Activated T-cell treated with anti-CD3 and anti-CD28 coated beads, Interleukin-2, amount 50 U/mL, for 4 hours (primary cell): ENCODE measurements around the gene VWA8. TPM values are rescaled to one million over a fixed set of nuclear protein-coding genes. Genes with fewer than 3 reads are reported as not detected.

Experiments used
- ATAC-seq, 2 donors: fragments of 200-7000 bp; cut with Tn5 transposase; one replicate each; pipeline ENCODE4 v1.10.0; 2021
- DNase-seq: peaks from one replicate; pipeline ENCODE4 v3.0.0-alpha.2; 2020
- H3K27me3 Mint-ChIP-seq: one replicate; pipeline ENCODE4 v1.8.0; 2021; ENCODE audit warnings: low read depth, mixed read lengths
- H3K36me3 Mint-ChIP-seq: one replicate; pipeline ENCODE4 v1.8.0; 2022; ENCODE audit warnings: mixed read lengths; ENCODE audit not compliant: insufficient read depth
- H3K4me1 Mint-ChIP-seq: one replicate; pipeline ENCODE4 v1.8.0; 2021; ENCODE audit warnings: low read depth, mixed read lengths
- H3K4me3 Mint-ChIP-seq: one replicate; pipeline ENCODE4 v1.8.0; 2021; ENCODE audit warnings: mild to moderate bottlenecking, moderate library complexity, mixed read lengths
- H3K9me3 Mint-ChIP-seq: one replicate; pipeline ENCODE4 v1.8.0; 2021; ENCODE audit warnings: mixed read lengths
- total RNA-seq, 3 donors: library from RNA; stranded (reverse); gene quantifications; one replicate each; pipeline ENCODE4 v1.2.1, GENCODE V29; 2021

The VWA8 gene
- total RNA-seq, 3 donors from 2014 or later, result 22.2 to 31.9 (median 26.4) TPM

DNA sequence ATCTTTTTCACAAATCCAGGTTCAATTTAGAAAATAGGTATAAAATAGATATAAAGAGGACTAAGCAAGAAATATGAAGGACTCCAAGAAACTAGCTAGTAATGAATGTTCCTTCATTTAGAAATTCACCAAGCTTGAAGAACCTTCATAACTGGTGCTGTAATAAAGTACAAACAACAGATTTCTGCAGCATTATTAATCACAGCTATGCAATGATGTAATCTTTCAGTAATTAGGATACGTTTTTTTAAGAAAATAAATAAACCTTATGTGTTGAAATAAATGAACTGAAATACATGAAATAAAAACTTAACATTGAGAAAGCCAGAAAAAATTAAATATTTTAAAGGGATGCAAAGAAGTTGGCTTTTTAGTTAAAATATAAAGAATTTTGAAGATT, 267.5 kb downstream of the VWA8 start:
- no peak for DNase-seq
- Mint-ChIP-seq H3K9me3 (no peaks in the 10 kb centered on the region), H3K4me1 (peaks cover 6% of the 10 kb centered on the region), H3K27me3 (no peaks in the 10 kb centered on the region), H3K4me3 (no peak overlapping the region), H3K36me3 (peaks cover 41% of the 10 kb centered on the region)
- ATAC-seq, result no peak

DNA sequence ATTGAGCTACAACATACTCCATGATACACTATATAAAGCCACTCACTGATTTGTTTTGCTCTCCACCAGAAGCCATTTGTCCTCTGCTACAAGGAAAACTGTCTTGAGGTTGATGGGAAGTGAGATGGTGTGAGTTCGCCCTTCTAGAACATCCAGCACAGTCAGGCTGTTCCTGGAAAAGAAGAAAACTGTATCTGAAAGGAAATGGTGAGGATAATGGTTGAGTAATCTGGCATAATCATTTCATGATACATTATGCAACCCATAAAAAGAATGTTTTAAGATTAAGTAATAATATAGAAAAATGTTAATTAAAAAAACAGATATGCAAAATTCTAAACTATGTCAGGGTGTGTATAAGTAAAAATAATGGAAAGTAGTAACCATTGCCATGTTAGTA, 269.6 kb downstream of the VWA8 start:
- ATAC-seq (no peak), DNase-seq (no peak)
- H3K9me3 Mint-ChIP-seq, result no peaks in the 10 kb centered on the region
- peaks cover 40% of the 10 kb centered on the region for H3K36me3 Mint-ChIP-seq
- H3K4me1 Mint-ChIP-seq, result peaks cover 4% of the 10 kb centered on the region
- H3K27me3 Mint-ChIP-seq, result no peaks in the 10 kb centered on the region
- no peak overlapping the region for H3K4me3 Mint-ChIP-seq

DNA sequence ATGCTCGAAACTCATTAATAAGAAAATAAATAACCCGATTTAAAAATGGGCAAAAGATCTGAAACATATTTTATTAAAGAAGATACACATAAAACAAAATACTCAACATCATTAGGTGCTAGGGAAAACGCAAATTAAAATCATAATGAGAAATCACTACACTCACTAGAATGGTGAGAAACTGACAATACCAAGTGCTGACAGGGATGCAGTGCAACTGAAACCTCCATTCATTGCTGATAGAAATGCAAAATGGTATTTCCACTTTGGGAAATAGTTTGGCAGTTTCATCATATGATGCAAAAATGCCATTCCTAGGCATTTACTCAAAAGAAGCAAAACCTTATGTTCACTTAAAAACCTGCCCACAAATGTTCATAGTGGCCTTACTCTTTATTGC, 278.1 kb downstream of the VWA8 start:
- Mint-ChIP-seq H3K27me3 (no peaks in the 10 kb centered on the region), H3K9me3 (no peaks in the 10 kb centered on the region), H3K4me1 (no peaks in the 10 kb centered on the region), H3K36me3 (peaks cover 48% of the 10 kb centered on the region), H3K4me3 (no peak overlapping the region)
- ATAC-seq (no peak), DNase-seq (no peak)

DNA sequence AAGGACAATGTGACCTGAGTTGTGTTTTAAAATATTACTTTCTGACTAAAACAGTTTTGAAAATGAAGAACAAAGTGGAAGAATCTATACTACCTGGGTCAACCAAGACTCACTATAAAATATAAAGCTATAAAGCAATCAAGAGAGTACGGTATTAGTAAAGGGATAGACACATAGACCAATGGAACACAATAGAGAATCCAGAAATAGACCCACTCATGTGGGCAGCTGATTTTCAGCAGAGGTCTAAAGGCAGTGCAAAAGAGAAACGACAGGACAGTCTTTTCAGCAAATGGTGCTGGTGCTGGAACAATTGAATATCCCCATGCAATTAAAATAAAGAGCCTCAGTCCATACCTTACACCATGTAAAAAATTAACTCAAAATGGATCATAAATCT, 278.9 kb downstream of the VWA8 start:
- ATAC-seq (no peak), DNase-seq (no peak)
- Mint-ChIP-seq H3K4me3 (no peak overlapping the region), H3K4me1 (no peaks in the 10 kb centered on the region), H3K9me3 (no peaks in the 10 kb centered on the region), H3K27me3 (no peaks in the 10 kb centered on the region), H3K36me3 (peaks cover 49% of the 10 kb centered on the region)

DNA sequence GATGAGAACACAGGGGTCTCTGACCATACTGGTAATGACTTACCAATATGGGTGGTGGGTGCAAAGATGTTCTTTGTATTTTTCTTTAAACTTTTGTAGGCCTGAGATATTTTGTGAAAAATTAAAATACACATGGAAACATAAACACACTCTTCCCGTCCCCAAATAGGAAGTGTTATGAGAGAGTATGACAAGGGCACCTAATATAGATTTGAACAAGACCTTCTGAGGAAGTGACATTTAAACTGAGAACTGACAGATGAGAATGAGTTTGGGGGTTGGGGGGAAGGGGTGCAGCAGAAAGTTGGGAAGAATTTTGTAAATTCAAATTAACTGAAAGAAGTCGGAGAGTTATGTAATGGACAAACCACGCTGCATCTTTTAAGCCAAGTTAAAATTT, 279.3 kb downstream of the VWA8 start:
- Mint-ChIP-seq H3K9me3 (no peaks in the 10 kb centered on the region), H3K36me3 (peaks cover 47% of the 10 kb centered on the region), H3K4me1 (no peaks in the 10 kb centered on the region), H3K4me3 (no peak overlapping the region), H3K27me3 (no peaks in the 10 kb centered on the region)
- ATAC-seq, result no peak
- no peak for DNase-seq

DNA sequence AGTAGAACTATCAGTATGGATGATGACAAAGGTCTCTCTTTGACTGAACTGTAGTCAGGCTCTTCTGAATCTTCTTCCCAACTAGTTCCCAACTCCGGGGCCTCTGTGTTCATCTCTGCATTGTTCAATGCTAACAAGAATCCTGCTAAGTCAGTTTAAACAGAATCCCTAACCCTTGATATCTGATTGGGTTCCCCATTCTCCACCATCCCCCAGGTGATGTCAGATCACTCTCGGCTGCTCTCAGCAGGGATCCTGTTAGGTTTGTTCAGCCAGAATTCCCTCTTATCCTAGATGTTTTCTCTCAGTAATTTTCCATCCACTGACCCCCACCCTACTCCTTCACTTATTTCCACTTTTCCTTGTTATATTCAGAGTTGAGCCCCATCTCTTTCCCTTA, 280.0 kb downstream of the VWA8 start:
- peaks cover 45% of the 10 kb centered on the region for H3K36me3 Mint-ChIP-seq
- no peak for DNase-seq
- no peaks in the 10 kb centered on the region for H3K4me1 Mint-ChIP-seq
- ATAC-seq, result no peak
- H3K9me3 Mint-ChIP-seq, result no peaks in the 10 kb centered on the region
- no peak overlapping the region for H3K4me3 Mint-ChIP-seq
- no peaks in the 10 kb centered on the region for H3K27me3 Mint-ChIP-seq

DNA sequence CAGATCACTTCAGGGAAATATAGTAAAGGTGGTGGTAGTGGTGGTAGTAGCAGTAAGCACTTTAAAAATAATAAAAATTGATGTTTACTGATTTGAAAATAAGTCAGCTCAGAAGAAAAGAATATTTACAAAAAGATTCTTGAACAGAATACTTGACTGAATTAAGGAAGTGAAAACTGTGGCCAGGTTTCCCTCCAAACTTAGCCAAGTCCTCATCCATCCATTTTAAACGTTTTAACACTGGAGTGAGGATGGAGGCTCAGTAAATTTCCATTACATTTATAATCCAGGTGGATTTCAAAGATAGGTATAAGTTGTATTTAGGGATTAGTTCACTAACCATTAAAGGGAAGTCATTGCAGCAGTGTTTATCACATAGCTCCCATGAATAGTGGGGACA, 282.1 kb downstream of the VWA8 start:
- ATAC-seq (no peak), DNase-seq (no peak)
- H3K4me1 Mint-ChIP-seq, result no peaks in the 10 kb centered on the region
- H3K36me3 Mint-ChIP-seq, result peaks cover 42% of the 10 kb centered on the region
- H3K27me3 Mint-ChIP-seq, result no peaks in the 10 kb centered on the region
- no peaks in the 10 kb centered on the region for H3K9me3 Mint-ChIP-seq
- H3K4me3 Mint-ChIP-seq, result no peak overlapping the region

DNA sequence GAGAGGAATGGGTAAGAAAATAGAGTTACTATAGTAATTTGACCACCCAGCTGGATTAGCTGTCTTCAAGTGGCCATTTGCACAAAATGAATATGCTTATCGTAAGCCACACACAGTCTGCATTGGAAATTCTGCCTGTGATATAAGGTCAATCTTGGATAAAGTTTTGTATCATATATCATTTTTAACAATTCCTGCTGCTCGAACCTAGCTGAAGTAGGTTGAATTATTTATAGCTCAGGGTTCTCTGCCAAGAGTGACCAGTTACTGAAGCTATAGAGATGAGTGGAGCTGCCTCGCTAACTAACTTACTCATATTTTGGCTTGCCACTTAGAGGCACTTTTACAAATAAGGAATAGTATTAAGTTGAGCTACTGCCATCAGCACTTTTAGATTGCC, 282.7 kb downstream of the VWA8 start:
- Mint-ChIP-seq H3K4me3 (no peak overlapping the region), H3K36me3 (peaks cover 38% of the 10 kb centered on the region), H3K27me3 (no peaks in the 10 kb centered on the region), H3K4me1 (no peaks in the 10 kb centered on the region), H3K9me3 (no peaks in the 10 kb centered on the region)
- no peak for DNase-seq
- no peak for ATAC-seq

DNA sequence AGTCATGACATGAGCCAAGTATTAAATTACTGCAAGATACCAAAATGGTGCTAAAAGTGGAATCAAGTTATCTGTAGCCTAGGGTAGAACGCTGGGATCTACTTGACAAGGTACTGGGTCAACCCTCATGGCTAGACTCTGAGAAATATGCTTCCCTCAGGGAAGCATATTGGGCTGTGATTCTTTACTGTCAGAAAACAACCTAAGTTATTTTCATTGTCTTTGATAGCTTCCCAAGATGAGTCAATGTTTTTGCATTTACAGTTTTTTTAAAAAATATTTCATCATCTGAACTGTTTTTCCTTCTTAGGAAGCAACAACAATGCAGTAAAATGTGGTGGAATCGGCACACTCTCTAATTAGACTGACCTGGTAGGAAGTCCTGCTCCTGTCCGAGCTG, 285.6 kb downstream of the VWA8 start:
- ATAC-seq (no peak), DNase-seq (no peak)
- H3K9me3 Mint-ChIP-seq, result no peaks in the 10 kb centered on the region
- no peaks in the 10 kb centered on the region for H3K4me1 Mint-ChIP-seq
- peaks cover 18% of the 10 kb centered on the region for H3K36me3 Mint-ChIP-seq
- H3K4me3 Mint-ChIP-seq, result no peak overlapping the region
- no peaks in the 10 kb centered on the region for H3K27me3 Mint-ChIP-seq

DNA sequence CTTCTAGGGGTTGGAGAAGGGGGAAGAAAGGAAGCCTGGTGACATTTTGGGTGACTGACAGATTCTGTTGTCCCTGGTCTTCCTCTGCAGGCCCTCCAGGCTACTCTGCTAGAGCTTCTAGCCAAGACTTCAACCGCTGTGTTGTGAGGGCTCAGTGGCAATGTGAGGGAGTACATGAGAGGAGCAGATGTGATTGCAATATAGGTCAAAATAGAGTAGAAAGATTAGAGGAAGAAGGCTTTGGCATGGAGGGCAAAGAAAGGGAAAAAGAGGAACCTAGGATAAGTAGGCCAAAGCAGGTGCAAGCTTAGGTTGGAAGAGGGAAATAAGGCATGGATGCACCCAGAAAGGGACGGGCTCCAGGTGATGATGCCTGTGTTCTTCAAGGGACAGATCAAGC, 286.7 kb downstream of the VWA8 start:
- Mint-ChIP-seq H3K4me3 (no peak overlapping the region), H3K36me3 (peaks cover 20% of the 10 kb centered on the region), H3K4me1 (no peaks in the 10 kb centered on the region), H3K9me3 (no peaks in the 10 kb centered on the region), H3K27me3 (no peaks in the 10 kb centered on the region)
- no peak for DNase-seq
- no peak for ATAC-seq

DNA sequence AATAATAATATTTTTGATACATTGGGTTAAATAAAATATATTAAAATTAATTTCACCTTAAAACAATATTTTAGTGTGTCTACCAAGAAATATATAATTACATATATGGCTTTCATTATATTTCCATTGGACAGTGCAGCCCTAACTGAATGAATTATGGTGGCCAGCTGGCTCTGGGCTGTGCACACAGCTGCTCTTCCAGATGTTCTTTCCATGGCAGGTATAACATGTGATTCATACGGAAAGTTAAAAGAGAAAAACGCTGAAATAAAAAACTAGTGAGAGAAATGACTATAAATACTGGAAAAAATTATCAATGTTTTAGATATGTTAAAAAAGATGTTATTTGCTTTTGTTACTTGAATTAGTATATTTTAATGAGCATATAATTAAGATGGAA, 287.3 kb downstream of the VWA8 start:
- ATAC-seq, result no peak
- peaks cover 21% of the 10 kb centered on the region for H3K36me3 Mint-ChIP-seq

DNA sequence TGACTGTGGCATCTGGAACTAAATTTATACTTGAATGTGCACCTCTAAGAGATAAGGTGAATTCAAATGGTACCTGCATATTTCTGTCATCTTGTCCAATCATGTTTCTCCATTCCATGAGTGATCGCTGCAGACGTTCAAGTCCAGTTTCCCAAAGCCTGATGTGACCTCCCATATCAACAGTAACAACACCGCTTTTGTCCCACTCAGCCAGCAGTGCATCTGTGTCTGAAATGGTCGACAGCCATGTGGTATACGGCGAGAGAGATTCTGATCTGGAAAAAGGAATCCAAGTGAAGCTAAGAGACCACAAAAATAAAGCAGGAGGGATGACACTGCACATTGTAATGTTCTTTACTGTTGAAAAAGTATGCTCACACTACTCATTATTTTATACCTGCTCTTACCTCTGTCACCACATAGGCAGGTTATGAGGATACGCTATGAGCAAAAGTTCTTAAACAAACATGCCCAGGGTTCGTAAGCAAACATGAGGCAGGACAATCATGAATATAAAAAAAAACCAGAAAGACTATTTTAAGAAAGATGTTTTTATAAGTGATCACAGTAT, 290.0 kb downstream of the VWA8 start:
- Mint-ChIP-seq H3K4me1 (no peaks in the 10 kb centered on the region), H3K9me3 (no peaks in the 10 kb centered on the region), H3K36me3 (peaks cover 20% of the 10 kb centered on the region), H3K4me3 (no peak overlapping the region), H3K27me3 (no peaks in the 10 kb centered on the region)
- DNase-seq (no peak), ATAC-seq (no peak)

More for the DNA sequence above, 287.3 kb downstream of the VWA8 start:
- DNase-seq, result no peak
- H3K4me3 Mint-ChIP-seq, result no peak overlapping the region
- no peaks in the 10 kb centered on the region for H3K9me3 Mint-ChIP-seq
- no peaks in the 10 kb centered on the region for H3K27me3 Mint-ChIP-seq
- H3K4me1 Mint-ChIP-seq, result no peaks in the 10 kb centered on the region

DNA sequence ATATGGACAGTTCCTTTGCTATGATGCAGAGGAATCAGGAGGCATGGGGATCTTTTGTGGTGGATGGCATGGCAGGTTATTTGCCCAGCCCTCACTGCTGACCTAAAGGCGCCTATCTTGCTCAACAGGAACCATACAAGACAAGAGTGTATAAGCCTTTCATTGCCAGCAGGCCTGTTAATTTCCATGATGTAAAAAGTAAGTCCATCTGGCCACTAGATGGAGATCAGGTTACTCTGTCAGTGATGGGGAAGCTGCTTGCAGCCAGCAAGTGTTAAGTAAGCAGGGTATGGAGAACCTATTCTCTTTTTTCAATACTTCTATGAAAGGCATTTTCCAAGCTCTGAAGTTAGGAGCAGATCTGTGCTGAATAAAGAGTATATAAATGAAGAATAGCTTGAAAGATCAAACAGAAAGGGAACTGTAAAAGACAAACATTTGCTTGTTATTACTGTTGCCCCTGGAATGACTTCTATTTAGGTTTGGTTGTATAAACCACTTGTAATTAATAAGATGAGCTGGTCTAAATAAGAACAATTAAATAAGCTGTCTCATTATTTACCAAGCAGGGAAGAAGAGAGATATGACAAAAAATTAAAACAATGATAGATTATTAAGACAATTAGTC, 292.7 kb downstream of the VWA8 start:
- H3K36me3 Mint-ChIP-seq, result peaks cover 10% of the 10 kb centered on the region
- H3K9me3 Mint-ChIP-seq, result no peaks in the 10 kb centered on the region
- peak; percentile 54 to 67 for ATAC-seq
- no peaks in the 10 kb centered on the region for H3K4me1 Mint-ChIP-seq
- DNase-seq, result no peak
- H3K4me3 Mint-ChIP-seq, result no peak overlapping the region
- H3K27me3 Mint-ChIP-seq, result no peaks in the 10 kb centered on the region

DNA sequence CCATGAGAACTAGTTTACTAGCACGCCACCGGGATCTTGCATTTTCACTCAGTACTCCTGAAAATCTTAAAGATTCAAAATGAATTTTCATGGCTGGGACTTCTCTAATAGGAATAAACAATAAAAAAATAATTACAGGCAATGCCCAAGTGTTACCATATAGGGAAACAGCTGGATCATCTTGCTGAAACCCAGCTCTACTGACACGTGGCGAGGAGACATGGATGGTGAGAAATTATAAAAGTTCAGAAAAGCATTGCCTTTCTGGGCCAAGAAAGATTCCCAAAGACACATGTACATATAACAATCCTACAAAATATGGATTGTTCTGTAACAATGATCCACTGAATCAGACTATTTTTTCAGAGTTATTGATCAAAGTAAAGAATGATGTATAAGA, 294.3 kb downstream of the VWA8 start:
- Mint-ChIP-seq H3K36me3 (peaks cover 10% of the 10 kb centered on the region), H3K4me1 (no peaks in the 10 kb centered on the region), H3K9me3 (no peaks in the 10 kb centered on the region), H3K27me3 (no peaks in the 10 kb centered on the region), H3K4me3 (no peak overlapping the region)
- DNase-seq, result no peak
- ATAC-seq, result no peak

DNA sequence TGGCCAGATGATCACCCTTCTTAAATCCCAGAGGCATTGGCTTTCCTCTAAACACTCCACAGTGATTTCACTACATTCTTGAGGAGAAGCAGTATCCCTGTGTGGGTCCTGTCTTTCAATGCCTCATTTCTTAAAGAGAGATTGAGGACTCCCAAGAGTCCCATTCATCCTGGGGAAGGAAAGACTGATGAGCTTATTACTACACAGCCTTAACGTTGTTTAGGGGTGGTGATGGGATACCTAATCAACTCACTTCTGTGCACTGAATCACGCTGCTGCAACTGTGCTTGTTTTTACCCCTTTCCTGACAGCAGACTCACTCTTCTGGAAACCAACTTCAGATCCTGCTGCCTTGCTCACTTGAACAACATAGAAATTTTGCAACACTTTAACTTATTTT, 300.5 kb downstream of the VWA8 start:
- Mint-ChIP-seq H3K36me3 (peaks cover 3% of the 10 kb centered on the region), H3K27me3 (no peaks in the 10 kb centered on the region), H3K9me3 (no peaks in the 10 kb centered on the region), H3K4me3 (no peak overlapping the region), H3K4me1 (peaks cover 11% of the 10 kb centered on the region)
- ATAC-seq, result no peak
- DNase-seq, result no peak
